Retinal pigment epithelial cell (primary cell): ENCODE data around the gene KRTAP3-2.

Experiments
- DNase-seq: peaks from one replicate; pipeline ENCODE4 v3.0.0-alpha.2; 2010; ENCODE audit warnings: low read depth
- H3K4me3 ChIP-seq: 2 replicates; pipeline ENCODE4 v1.5.1; 2011; ENCODE audit warnings: mild to moderate bottlenecking, low read length, control low read depth, moderate library complexity
- CTCF ChIP-seq: conservative IDR thresholded peaks from 2 replicates; pipeline ENCODE4 v1.5.1; 2011; ENCODE audit warnings: low read depth, low read length, control low read depth, inconsistent platforms

Gene KRTAP3-2

DNA sequence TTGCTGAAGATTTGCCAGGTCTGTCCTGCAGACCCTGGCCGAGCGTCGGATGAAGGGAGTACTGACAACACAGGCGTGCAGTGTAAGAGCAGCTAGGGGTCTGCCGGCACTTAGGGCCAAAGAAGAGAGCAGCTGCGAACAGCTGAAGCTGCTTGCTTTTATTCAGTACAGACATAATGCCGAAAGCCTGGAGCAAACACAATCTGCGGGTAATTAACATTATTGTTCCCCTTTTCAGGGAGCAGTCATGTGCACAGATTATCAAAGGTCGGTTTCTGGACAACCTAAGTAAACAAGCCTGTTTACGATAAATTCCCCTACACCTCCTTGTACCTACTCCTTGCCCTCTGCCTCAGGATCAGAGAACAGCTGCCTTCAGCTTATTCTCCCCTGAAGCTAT is 50.3 kb downstream of the KRTAP3-2 start:
- TF ChIP-seq CTCF: no peak
- DNase-seq: no peak
- no peak overlapping the region for H3K4me3 ChIP-seq
